ENCODE results near the gene GTPBP3.

GTPBP3 gene

DNA sequence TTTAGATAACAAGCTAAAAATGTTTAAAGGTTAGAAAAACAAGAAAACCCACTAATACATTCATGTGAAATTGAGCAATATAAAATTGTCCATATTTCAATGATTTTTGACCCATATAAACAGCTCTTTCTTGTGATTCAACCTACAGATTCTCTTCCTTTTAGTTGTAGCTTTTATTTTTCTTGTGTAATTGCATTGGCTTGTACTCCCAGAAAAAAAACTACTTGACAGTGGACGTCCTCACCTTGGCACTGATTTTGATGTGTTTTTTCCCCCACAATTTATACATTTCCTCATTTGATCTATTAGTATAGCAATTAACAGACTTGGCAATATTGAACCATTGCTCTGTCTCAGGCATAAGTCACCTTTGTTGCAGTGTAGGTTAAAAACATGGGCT, 51.9 kb downstream of the GTPBP3 start:
- no peak for DNase-seq

GRCh38 chr19:17389957-17390664, 52.8 kb downstream of the GTPBP3 start:
- DNase-seq, result no peak

DNA sequence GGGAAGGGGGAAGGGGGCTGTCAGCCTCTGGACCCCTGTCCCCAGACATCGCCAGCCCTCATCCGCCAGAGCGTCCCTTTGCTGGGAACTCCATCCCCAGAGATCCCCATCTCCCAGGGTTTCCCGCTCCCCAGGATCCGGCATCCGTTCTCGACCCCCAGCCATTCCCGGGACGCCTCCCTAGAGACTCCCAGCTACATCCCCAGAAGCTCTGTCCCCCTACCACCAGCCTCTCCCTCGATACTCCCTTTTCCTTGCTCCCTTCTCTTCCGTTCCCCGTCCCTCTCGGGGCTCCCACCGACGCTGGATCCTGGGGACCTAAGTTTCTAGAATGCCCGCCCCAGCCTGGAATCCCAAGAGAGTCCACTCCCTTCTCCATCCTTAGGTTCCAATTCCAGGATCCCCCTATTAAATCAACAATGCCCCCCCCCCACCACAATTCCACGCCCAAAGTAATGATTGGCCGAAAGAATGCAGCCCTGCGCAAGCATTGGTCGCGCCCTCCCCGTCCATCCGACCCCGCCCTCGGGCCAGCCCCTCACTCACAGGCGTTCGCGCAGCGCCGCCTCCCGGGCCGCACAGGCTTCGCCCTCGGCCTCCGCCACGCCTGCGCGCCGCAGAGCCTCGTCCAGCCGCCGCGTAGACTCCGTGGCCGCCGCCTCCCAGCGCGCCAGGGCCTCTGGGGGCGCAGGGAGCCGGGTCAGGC, 53.5 kb downstream of the GTPBP3 start:
- DNase-seq, result peak; percentile 94

DNA sequence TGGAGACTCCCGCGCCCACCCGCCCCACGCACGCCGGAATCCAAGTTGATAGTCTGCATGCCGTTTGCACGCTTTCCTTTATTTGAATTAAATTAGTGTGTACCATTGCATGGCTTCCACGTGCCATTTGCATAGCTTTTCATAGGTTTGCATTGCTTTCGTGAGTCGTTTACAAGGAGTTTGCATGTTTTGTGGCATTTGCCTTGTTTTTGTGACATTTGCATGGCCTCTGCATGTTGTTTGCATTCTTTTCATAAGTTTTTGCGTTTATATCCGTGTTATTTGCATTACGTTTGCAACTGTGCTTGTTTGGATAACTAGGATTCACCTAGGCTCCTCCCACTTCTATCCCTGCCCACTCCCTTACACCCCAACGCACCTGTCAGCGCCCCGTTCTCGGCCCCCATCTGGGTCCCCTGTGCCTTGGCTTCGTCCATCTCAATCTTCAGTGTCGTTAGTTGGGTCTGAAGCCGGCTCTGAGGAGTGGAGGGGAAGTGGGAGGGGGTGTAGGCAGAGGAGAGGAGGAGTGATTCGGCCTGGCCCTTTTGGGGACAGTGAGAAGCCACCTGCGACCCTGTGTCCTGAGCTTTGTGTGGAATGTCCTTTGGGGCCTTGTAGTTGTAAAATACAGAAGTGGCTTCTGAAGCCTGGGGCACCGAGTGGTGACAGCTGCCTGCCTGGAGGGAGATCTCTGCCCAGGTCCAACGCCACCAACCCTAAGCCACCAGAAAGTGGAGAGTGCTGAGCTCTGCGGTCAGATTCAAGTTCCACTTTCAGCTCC, 54.2 kb downstream of the GTPBP3 start:
- peak; percentile 53 for DNase-seq

Measured in suppressor macrophage treated with lipopolysaccharide for 4 hours (primary cell).